ENCODE data around the gene PLXNB2.
"Not testable (repeated sequence)": the region's sequence is repeated elsewhere in the genome, so short reads cannot be mapped to it uniquely, and the experiment has no call there.

The PLXNB2 gene

GRCh38 chr22:50325444-50326224 lies 18.2 kb upstream of the PLXNB2 start:
- H3K36me3 ChIP-seq (ENCODE audit: control insufficient read depth in 5 of 5, insufficient read depth in 5 of 5, low read length in 5 of 5), result no peaks in the 10 kb centered on the region
- peaks cover 3 to 18% (median 17%) of the 10 kb centered on the region in 5 donors for H3K4me1 ChIP-seq (ENCODE audit: control insufficient read depth in 5 of 5, insufficient read depth in 5 of 5, low read length in 5 of 5)
- no peak overlapping the region for H3K27ac ChIP-seq (ENCODE audit: low read depth, low read length)
- peak overlapping the region in 2 of 5 donors; percentile 51 to 71 for H3K9ac ChIP-seq (ENCODE audit: low read length in 5 of 5)
- peak overlapping the region in 4 of 5 donors; percentile 68 to 86 (median 70) for H3K4me3 ChIP-seq (ENCODE audit: low read depth in 1 of 5, low read length in 5 of 5)
- H3K9me3 ChIP-seq (ENCODE audit: control insufficient read depth in 5 of 5, low read length in 5 of 5), result no peaks in the 10 kb centered on the region
- no peaks in the 10 kb centered on the region for H3K27me3 ChIP-seq (ENCODE audit: control insufficient read depth in 5 of 5, insufficient read depth in 4 of 5, low read length in 5 of 5)

DNA sequence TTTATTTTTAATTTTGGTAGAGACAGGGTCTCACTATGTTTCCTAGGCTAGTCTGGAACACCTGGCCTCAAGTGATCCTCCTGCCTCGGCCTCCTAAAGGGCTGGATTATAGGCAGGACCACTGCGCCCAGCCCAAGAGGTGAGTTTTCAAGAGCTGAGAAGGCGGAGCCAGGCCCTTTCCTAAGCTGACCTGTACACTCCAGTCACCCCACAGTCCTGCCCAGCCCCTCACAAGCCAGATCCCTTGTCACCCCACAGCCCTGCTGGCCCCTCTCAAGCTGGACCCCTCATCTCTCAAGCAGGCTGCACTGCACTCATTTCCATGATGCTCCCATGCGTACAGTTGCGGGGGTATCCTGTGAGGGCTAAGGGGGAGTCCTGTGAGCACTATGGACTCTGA lies 16.5 kb upstream of the PLXNB2 start:
- Histone ChIP-seq H3K36me3 (ENCODE audit: control insufficient read depth in 5 of 5, insufficient read depth in 5 of 5, low read length in 5 of 5) (no peaks in the 10 kb centered on the region), H3K9me3 (ENCODE audit: control insufficient read depth in 5 of 5, low read length in 5 of 5) (no peaks in the 10 kb centered on the region), H3K4me3 (ENCODE audit: low read depth in 1 of 5, low read length in 5 of 5) (no peak overlapping the region), H3K27ac (ENCODE audit: low read depth, low read length) (no peak overlapping the region), H3K9ac (ENCODE audit: low read length in 5 of 5) (no peak overlapping the region), H3K4me1 (ENCODE audit: control insufficient read depth in 5 of 5, insufficient read depth in 5 of 5, low read length in 5 of 5) (peaks cover 3 to 18% (median 17%) of the 10 kb centered on the region in 5 donors), H3K27me3 (ENCODE audit: control insufficient read depth in 5 of 5, insufficient read depth in 4 of 5, low read length in 5 of 5) (no peaks in the 10 kb centered on the region)

- H3K9me3 ChIP-seq (ENCODE audit: control insufficient read depth in 5 of 5, low read length in 5 of 5); H3K27ac ChIP-seq (ENCODE audit: low read depth, low read length); H3K36me3 ChIP-seq (ENCODE audit: control insufficient read depth in 5 of 5, insufficient read depth in 5 of 5, low read length in 5 of 5); H3K4me3 ChIP-seq (ENCODE audit: low read depth in 1 of 5, low read length in 5 of 5); H3K27me3 ChIP-seq (ENCODE audit: control insufficient read depth in 5 of 5, insufficient read depth in 4 of 5, low read length in 5 of 5); H3K9ac ChIP-seq (ENCODE audit: low read length in 5 of 5): not testable (repeated sequence)
- H3K4me1 ChIP-seq (ENCODE audit: control insufficient read depth in 5 of 5, insufficient read depth in 5 of 5, low read length in 5 of 5), result peaks cover 3 to 12% (median 11%) of the 10 kb centered on the region in 5 donors
Observed at GRCh38 chr22:50322382-50323104, 15.1 kb upstream of the PLXNB2 start.

GRCh38 chr22:50320671-50321325 lies 13.4 kb upstream of the PLXNB2 start:
- no peaks in the 10 kb centered on the region for H3K27me3 ChIP-seq (ENCODE audit: control insufficient read depth in 5 of 5, insufficient read depth in 4 of 5, low read length in 5 of 5)
- no peak overlapping the region for H3K27ac ChIP-seq (ENCODE audit: low read depth, low read length)
- no peak overlapping the region for H3K4me3 ChIP-seq (ENCODE audit: low read depth in 1 of 5, low read length in 5 of 5)
- no peaks in the 10 kb centered on the region for H3K36me3 ChIP-seq (ENCODE audit: control insufficient read depth in 5 of 5, insufficient read depth in 5 of 5, low read length in 5 of 5)
- no peak overlapping the region for H3K9ac ChIP-seq (ENCODE audit: low read length in 5 of 5)
- H3K4me1 ChIP-seq (ENCODE audit: control insufficient read depth in 5 of 5, insufficient read depth in 5 of 5, low read length in 5 of 5), result peaks cover 0 to 1% (median under 1%) of the 10 kb centered on the region in 5 donors
- no peaks in the 10 kb centered on the region for H3K9me3 ChIP-seq (ENCODE audit: control insufficient read depth in 5 of 5, low read length in 5 of 5)

DNA sequence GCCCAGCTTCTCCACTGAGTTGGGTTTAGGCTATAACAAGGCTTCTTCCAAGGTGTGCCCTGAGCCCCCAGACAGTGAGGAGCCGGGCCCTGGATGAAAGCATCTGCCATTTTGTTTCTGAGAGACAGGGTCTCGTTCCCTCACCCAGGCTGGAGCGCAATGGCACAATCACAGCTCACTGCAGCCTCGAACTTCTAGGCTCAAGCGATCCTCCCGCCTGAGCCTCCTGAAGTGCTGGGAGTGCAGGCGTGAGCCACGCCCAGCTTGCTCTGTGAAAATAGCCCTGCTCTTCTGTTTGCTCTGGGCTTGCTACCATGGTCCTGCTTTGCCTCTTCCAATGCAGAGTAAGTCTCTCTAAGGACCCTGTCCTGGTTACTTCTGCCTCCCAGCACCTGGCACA lies 12.7 kb upstream of the PLXNB2 start:
- Histone ChIP-seq H3K9ac (ENCODE audit: low read length in 5 of 5) (no peak overlapping the region), H3K36me3 (ENCODE audit: control insufficient read depth in 5 of 5, insufficient read depth in 5 of 5, low read length in 5 of 5) (no peaks in the 10 kb centered on the region), H3K27ac (ENCODE audit: low read depth, low read length) (no peak overlapping the region), H3K4me3 (ENCODE audit: low read depth in 1 of 5, low read length in 5 of 5) (no peak overlapping the region), H3K9me3 (ENCODE audit: control insufficient read depth in 5 of 5, low read length in 5 of 5) (no peaks in the 10 kb centered on the region), H3K4me1 (ENCODE audit: control insufficient read depth in 5 of 5, insufficient read depth in 5 of 5, low read length in 5 of 5) (peaks cover 0 to 2% (median 1%) of the 10 kb centered on the region in 5 donors), H3K27me3 (ENCODE audit: control insufficient read depth in 5 of 5, insufficient read depth in 4 of 5, low read length in 5 of 5) (no peaks in the 10 kb centered on the region)

DNA sequence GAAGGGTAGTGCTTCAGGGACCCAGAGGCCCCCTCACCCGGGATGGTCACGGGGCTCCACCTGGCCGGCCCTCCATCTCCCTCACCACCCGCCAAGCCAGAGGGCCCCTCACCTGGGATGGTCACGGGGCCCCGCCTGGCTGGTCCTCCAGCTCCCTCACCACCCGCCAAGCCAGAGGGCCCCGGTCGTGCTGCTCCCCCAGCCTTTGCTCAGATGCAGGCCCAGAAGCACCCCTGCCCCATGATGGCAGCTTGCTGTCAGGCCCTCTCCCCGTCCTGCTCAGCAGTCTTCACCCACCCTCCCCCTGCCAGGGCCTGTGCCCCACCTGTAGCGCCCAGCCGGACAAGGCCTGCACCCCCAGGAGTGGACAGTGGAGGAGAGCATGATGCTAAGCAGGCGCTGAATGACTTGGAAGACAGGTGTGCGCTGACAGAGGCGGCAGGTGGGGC lies 12.1 kb upstream of the PLXNB2 start:
- Histone ChIP-seq H3K4me3 (ENCODE audit: low read depth in 1 of 5, low read length in 5 of 5) (no peak overlapping the region), H3K27ac (ENCODE audit: low read depth, low read length) (no peak overlapping the region), H3K9ac (ENCODE audit: low read length in 5 of 5) (no peak overlapping the region), H3K27me3 (ENCODE audit: control insufficient read depth in 5 of 5, insufficient read depth in 4 of 5, low read length in 5 of 5) (no peaks in the 10 kb centered on the region), H3K9me3 (ENCODE audit: control insufficient read depth in 5 of 5, low read length in 5 of 5) (no peaks in the 10 kb centered on the region), H3K4me1 (ENCODE audit: control insufficient read depth in 5 of 5, insufficient read depth in 5 of 5, low read length in 5 of 5) (peaks cover 0 to 8% (median 7%) of the 10 kb centered on the region in 5 donors), H3K36me3 (ENCODE audit: control insufficient read depth in 5 of 5, insufficient read depth in 5 of 5, low read length in 5 of 5) (no peaks in the 10 kb centered on the region)

DNA sequence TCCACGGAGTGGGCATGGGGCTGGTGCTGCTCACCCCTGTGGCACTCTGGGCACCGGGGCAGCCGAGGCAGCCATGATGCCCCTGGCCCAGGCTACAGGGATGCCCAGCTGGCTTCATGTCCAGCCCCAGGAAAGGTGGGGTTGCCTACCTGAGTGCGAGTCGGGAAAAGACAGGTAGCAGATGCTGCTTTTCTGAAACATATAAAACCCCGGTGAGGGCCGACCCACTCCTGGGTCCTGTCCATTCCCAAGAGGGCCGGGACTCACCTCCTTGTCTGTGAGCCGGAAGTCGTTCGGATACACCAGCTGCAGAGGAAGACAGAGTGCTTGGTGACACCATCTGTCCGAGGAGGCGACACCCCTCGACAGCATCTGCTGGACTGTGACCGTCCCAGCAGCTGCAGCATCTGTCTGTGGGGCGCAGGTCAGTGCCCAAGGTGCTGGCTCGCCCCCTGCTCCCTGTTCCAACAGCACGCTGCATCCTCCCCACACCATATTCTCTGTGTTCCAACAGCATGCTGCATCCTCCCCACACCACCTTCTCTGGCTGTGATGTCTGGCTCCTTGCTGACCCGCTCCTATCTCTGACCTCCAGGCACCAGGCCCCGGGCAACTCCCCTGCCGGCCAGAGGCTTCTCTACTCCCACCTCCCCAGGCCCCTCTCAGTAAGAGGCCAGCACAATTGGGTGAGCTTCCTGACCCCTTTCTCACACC lies 11.4 kb upstream of the PLXNB2 start:
- no peaks in the 10 kb centered on the region for H3K36me3 ChIP-seq (ENCODE audit: control insufficient read depth in 5 of 5, insufficient read depth in 5 of 5, low read length in 5 of 5)

DNA sequence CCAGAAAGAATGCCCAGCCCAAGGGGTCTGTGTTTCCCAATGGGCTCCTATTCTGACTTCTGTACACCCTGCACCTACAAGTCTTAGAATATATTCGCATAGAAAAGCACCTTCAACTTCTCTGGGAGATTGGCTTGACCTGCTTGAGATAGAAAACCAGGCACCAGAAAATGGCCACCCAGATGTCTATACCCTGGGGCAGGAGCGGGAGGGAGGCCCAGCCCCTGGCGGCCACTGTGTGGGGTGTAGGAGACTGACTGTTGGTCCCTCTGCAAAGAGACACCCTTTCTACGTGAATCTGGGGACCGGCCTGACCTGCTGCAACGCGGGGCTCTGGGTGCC lies 10.9 kb upstream of the PLXNB2 start:
- Histone ChIP-seq H3K9me3 (ENCODE audit: control insufficient read depth in 5 of 5, low read length in 5 of 5) (no peaks in the 10 kb centered on the region), H3K4me1 (ENCODE audit: control insufficient read depth in 5 of 5, insufficient read depth in 5 of 5, low read length in 5 of 5) (peaks cover 0 to 17% (median 14%) of the 10 kb centered on the region in 5 donors), H3K4me3 (ENCODE audit: low read depth in 1 of 5, low read length in 5 of 5) (no peak overlapping the region), H3K36me3 (ENCODE audit: control insufficient read depth in 5 of 5, insufficient read depth in 5 of 5, low read length in 5 of 5) (no peaks in the 10 kb centered on the region), H3K27ac (ENCODE audit: low read depth, low read length) (no peak overlapping the region), H3K9ac (ENCODE audit: low read length in 5 of 5) (no peak overlapping the region), H3K27me3 (ENCODE audit: control insufficient read depth in 5 of 5, insufficient read depth in 4 of 5, low read length in 5 of 5) (no peaks in the 10 kb centered on the region)

More for the DNA sequence above, 11.4 kb upstream of the PLXNB2 start:
- no peak overlapping the region for H3K27ac ChIP-seq (ENCODE audit: low read depth, low read length)
- no peak overlapping the region for H3K4me3 ChIP-seq (ENCODE audit: low read depth in 1 of 5, low read length in 5 of 5)
- H3K4me1 ChIP-seq (ENCODE audit: control insufficient read depth in 5 of 5, insufficient read depth in 5 of 5, low read length in 5 of 5), result peaks cover 0 to 14% (median 14%) of the 10 kb centered on the region in 5 donors
- H3K9me3 ChIP-seq (ENCODE audit: control insufficient read depth in 5 of 5, low read length in 5 of 5), result no peaks in the 10 kb centered on the region
- no peaks in the 10 kb centered on the region for H3K27me3 ChIP-seq (ENCODE audit: control insufficient read depth in 5 of 5, insufficient read depth in 4 of 5, low read length in 5 of 5)
- H3K9ac ChIP-seq (ENCODE audit: low read length in 5 of 5), result no peak overlapping the region

DNA sequence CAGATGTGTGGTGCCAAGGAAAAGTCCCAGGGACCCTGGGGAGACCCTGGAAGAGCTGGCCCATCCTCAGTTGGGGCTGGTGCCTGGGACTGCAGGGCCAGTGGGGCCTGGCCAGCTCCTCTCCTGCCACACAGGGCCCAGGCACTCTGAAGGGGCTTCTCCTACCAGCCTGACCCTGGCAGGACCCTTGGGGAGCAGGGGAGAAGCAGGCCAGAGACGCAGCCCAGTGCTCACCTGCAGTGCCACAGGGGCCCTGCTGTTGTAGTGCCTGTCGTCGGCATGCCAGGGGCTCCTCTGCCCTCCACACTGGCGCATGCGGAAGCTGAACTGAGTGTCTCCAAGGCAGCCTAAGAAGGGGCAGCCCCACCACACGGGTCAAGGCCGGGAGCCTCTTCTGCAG lies 10.2 kb upstream of the PLXNB2 start:
- Histone ChIP-seq H3K36me3 (ENCODE audit: control insufficient read depth in 5 of 5, insufficient read depth in 5 of 5, low read length in 5 of 5) (no peaks in the 10 kb centered on the region), H3K4me3 (ENCODE audit: low read depth in 1 of 5, low read length in 5 of 5) (no peak overlapping the region), H3K27me3 (ENCODE audit: control insufficient read depth in 5 of 5, insufficient read depth in 4 of 5, low read length in 5 of 5) (no peaks in the 10 kb centered on the region), H3K27ac (ENCODE audit: low read depth, low read length) (no peak overlapping the region), H3K9ac (ENCODE audit: low read length in 5 of 5) (no peak overlapping the region), H3K4me1 (ENCODE audit: control insufficient read depth in 5 of 5, insufficient read depth in 5 of 5, low read length in 5 of 5) (peaks cover 0 to 17% (median 14%) of the 10 kb centered on the region in 5 donors), H3K9me3 (ENCODE audit: control insufficient read depth in 5 of 5, low read length in 5 of 5) (no peaks in the 10 kb centered on the region)

Measured in subcutaneous abdominal adipose tissue (tissue), 5 donors.